Endothelial cell of umbilical vein (primary cell): Measurements from ENCODE around the gene CLEC2L. TPM values are rescaled to one million over a fixed set of nuclear protein-coding genes. Genes with fewer than 3 reads are reported as not detected.

ENCODE experiments used
- BruUV-seq: library from RNA; stranded (reverse); fragments of 400-500 nt; replicated peaks from 2 replicates; lab custom pipeline; 2021; lab: Mats Ljungman, UMichigan
- CTCF ChIA-PET: fragments of 300-600, 350-600 bp; sonication (Branson Sonifier 250); formaldehyde crosslinking; loops from one replicate; lab custom pipeline; 2021; ENCODE audit warnings: antibody characterized with exemption, inconsistent platforms; lab: Charles Lee
- POLR2A ChIA-PET: fragments of 300-600, 350-600 bp; sonication (Branson Sonifier 250); formaldehyde crosslinking; loops from one replicate; lab custom pipeline; 2021; ENCODE audit warnings: antibody characterized with exemption, inconsistent platforms; lab: Charles Lee
- DNase-seq: peaks from one replicate; pipeline ENCODE4 v3.0.0-alpha.2; 2011; ENCODE audit warnings: low read depth, low spot score
- FAIRE-seq: peaks from 2 replicates; lab custom pipeline; 2011; peaks lifted over from hg19 to GRCh38; lab: Jason Lieb, UNC
- H2AFZ ChIP-seq: 2 replicates; pipeline ENCODE4 v1.6.0; 2012; ENCODE audit warnings: low read depth, low read length, control low read depth, inconsistent platforms
- H3K27ac ChIP-seq: 2 replicates; pipeline ENCODE4 v1.5.1; 2011; ENCODE audit warnings: low read depth, mild to moderate bottlenecking, control low read depth, low read length, moderate library complexity; ENCODE audit not compliant: insufficient read depth
- H3K27me3 ChIP-seq, 2 experiments: 2 replicates each; pipeline versions ENCODE4 v1.6.0 to v1.6.1; 2011; ENCODE audit warnings: low read length in 2 of 2, mixed read lengths in 1 of 2; ENCODE audit not compliant: control insufficient read depth in 2 of 2, insufficient read depth in 2 of 2
- H3K36me3 ChIP-seq, 2 experiments: 2 replicates in 1 of 2; 3 replicates in 1 of 2; pipeline ENCODE4 v1.5.1; 2011; ENCODE audit warnings: low read length in 2 of 2, mild to moderate bottlenecking in 1 of 2, moderate library complexity in 1 of 2; ENCODE audit not compliant: control insufficient read depth in 2 of 2, insufficient read depth in 2 of 2; ENCODE audit errors: extremely low read depth in 1 of 2
- H3K4me1 ChIP-seq: 3 replicates; pipeline ENCODE4 v1.5.1; 2011; ENCODE audit warnings: mild to moderate bottlenecking, low read length; ENCODE audit not compliant: control insufficient read depth, insufficient read depth; ENCODE audit errors: extremely low read depth
- H3K4me2 ChIP-seq: 2 replicates; pipeline ENCODE4 v1.6.1; 2011; ENCODE audit warnings: low read length, control low read depth, mixed read lengths; ENCODE audit not compliant: insufficient read depth
- H3K4me3 ChIP-seq, 3 experiments: fragments of 200-600 bp in 1 of 3; sonication (generic), shearing (Covaris generic) in 1 of 3; replicated peaks in 1 of 3; 2 replicates each; pipeline ENCODE4 v1.5.1; 2011 to 2016; ENCODE audit warnings: control low read depth in 3 of 3, low read length in 3 of 3, mild to moderate bottlenecking in 2 of 3, inconsistent platforms in 1 of 3, low read depth in 1 of 3, moderate library complexity in 1 of 3; ENCODE audit not compliant: insufficient read depth in 1 of 3
- H3K79me2 ChIP-seq: 2 replicates; pipeline ENCODE4 v1.6.0; 2012; ENCODE audit warnings: low read length, inconsistent platforms; ENCODE audit not compliant: control insufficient read depth, insufficient read depth
- H3K9ac ChIP-seq: replicated peaks from 2 replicates; pipeline ENCODE3; 2011; ENCODE audit warnings: low read length, control low read depth; ENCODE audit not compliant: insufficient read depth; ENCODE audit errors: extremely low read depth
- H3K9me1 ChIP-seq: replicated peaks from 3 replicates; pipeline ENCODE4 v1.6.0; 2011; ENCODE audit warnings: mild to moderate bottlenecking, low read length; ENCODE audit not compliant: control insufficient read depth, insufficient read depth; ENCODE audit errors: extremely low read depth
- H3K9me3 ChIP-seq: replicated peaks from 2 replicates; pipeline ENCODE4 v1.5.1; 2012; ENCODE audit warnings: low read length, inconsistent platforms; ENCODE audit not compliant: control insufficient read depth, insufficient read depth
- H4K20me1 ChIP-seq: replicated peaks from 2 replicates; pipeline ENCODE3; 2011; ENCODE audit warnings: mild to moderate bottlenecking, low read length; ENCODE audit not compliant: control insufficient read depth, insufficient read depth; ENCODE audit errors: extremely low read depth
- EZH2 ChIP-seq: IDR thresholded peaks from 2 replicates; pipeline ENCODE4 v1.6.1; 2012; ENCODE audit warnings: borderline replicate concordance, low read depth, mild to moderate bottlenecking, moderate library complexity, low read length, inconsistent platforms; ENCODE audit not compliant: severe bottlenecking
- FOS ChIP-seq: IDR thresholded peaks from 2 replicates; pipeline ENCODE4 v1.6.1; 2011; ENCODE audit warnings: mild to moderate bottlenecking, low read length, moderate library complexity, borderline replicate concordance; ENCODE audit not compliant: insufficient read depth
- GATA2 ChIP-seq: IDR thresholded peaks from 2 replicates; pipeline ENCODE4 v1.7.0; 2011; ENCODE audit warnings: low read depth, mild to moderate bottlenecking, moderate library complexity, mixed read lengths, low read length; ENCODE audit not compliant: insufficient read length, insufficient read depth
- JUN ChIP-seq: IDR thresholded peaks from 2 replicates; pipeline ENCODE4 v1.6.1; 2011; ENCODE audit warnings: borderline replicate concordance, low read depth; ENCODE audit not compliant: insufficient read length, insufficient read depth
- MYC ChIP-seq: IDR thresholded peaks from one replicate; pipeline ENCODE4 v1.6.1; 2011; ENCODE audit warnings: mild to moderate bottlenecking, low read depth, low read length
- POLR2A ChIP-seq: IDR thresholded peaks from 2 replicates; pipeline ENCODE4 v1.6.1; 2012; ENCODE audit warnings: low read depth, mild to moderate bottlenecking, control low read depth, low read length
- POLR2AphosphoS5 ChIP-seq: IDR thresholded peaks from 2 replicates; pipeline ENCODE4 v1.6.1; 2012; ENCODE audit warnings: low read depth, mild to moderate bottlenecking, control low read depth, low read length, moderate library complexity; ENCODE audit not compliant: insufficient read depth
- dilution Hi-C: fragments of 300-500 bp; cut with MboI; formaldehyde crosslinking; loops from one replicate; pipeline ENCODE4 v1.15.0; 2019; ENCODE audit warnings: low sequenced_read_pairs; ENCODE audit not compliant: extremely low pct_ligation_motif_present
- intact Hi-C: fragments of 100-400 bp; cut with micrococcal nuclease; formaldehyde crosslinking; loops from one replicate; pipeline ENCODE4 v1.10.0; 2022
- polyA plus RNA-seq, 4 experiments: library from polyadenylated mRNA; depleted of rRNA in 3 of 4; stranded (reverse) in 3 of 4; unstranded in 1 of 4; fragments of >200 nt; gene quantifications; 2 replicates each; pipeline versions ENCODE4 v1.2.1 to v1.2.3, GENCODE V29; 2011 to 2012; ENCODE audit warnings: missing spikeins in 1 of 4
- total RNA-seq: library from RNA; stranded (reverse); gene quantifications from 2 replicates; pipeline ENCODE4 v1.2.3, GENCODE V29; 2021
- TF ChIP-seq, protein P1 (sequence below), 2 donors: IDR thresholded peaks; 1 replicate in 1 of 2; 2 replicates in 1 of 2; pipeline ENCODE4 v1.5.1; 2011; ENCODE audit warnings: low read length in 2 of 2, mild to moderate bottlenecking in 2 of 2, moderate library complexity in 2 of 2, control low read depth in 1 of 2, inconsistent platforms in 1 of 2, low read depth in 1 of 2; ENCODE audit not compliant: insufficient read depth in 1 of 2; ENCODE audit errors: extremely low read depth in 1 of 2
- TF ChIP-seq, protein P2 (sequence below): IDR thresholded peaks from 2 replicates; pipeline ENCODE4 v1.6.1; 2011; ENCODE audit not compliant: insufficient read depth, insufficient read length

The CLEC2L gene
- total and polyA plus RNA-seq, 2 donors (not counting 3 experiments of a cell fraction or from before 2014, with no cell fraction given): not detected

DNA sequence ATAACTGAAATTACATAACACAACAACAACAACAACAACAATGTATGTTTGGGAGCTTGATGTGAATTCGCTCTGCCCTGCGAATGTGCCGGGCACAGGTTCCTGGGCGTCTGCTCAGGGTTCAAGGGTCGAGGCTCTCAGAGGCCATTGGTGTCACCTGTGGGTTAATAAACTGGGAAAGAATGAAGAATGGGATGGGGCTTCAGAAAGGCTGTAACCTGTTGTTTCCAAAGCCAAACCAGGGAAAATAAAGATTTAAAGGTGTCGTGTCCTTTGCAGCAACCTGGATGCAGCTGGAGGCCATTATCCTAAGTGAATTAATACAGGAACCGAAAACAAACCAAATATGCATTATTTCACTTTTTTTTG lies 22.7 kb upstream of the CLEC2L start:
- Histone ChIP-seq H3K4me2 (no peak overlapping the region), H3K79me2 (no peaks in the 10 kb centered on the region)
- POLR2A ChIA-PET: no interaction called here

More for the DNA sequence above, 22.7 kb upstream of the CLEC2L start:
- H3K4me3 ChIP-seq: no peak overlapping the region
- no peaks in the 10 kb centered on the region for H4K20me1 ChIP-seq
- intact Hi-C loops (loop anchor here (1.0 to 5.0 kb wide), 2 partner anchors 277 to 502 kb away; partner anchors contain the start of gene HIPK2), dilution Hi-C loops (no loop called here)
- DNase-seq (no peak), FAIRE-seq (no peak)
- TF ChIP-seq, protein P1, sequence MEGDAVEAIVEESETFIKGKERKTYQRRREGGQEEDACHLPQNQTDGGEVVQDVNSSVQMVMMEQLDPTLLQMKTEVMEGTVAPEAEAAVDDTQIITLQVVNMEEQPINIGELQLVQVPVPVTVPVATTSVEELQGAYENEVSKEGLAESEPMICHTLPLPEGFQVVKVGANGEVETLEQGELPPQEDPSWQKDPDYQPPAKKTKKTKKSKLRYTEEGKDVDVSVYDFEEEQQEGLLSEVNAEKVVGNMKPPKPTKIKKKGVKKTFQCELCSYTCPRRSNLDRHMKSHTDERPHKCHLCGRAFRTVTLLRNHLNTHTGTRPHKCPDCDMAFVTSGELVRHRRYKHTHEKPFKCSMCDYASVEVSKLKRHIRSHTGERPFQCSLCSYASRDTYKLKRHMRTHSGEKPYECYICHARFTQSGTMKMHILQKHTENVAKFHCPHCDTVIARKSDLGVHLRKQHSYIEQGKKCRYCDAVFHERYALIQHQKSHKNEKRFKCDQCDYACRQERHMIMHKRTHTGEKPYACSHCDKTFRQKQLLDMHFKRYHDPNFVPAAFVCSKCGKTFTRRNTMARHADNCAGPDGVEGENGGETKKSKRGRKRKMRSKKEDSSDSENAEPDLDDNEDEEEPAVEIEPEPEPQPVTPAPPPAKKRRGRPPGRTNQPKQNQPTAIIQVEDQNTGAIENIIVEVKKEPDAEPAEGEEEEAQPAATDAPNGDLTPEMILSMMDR (IDR thresholded peaks at IDR 0.05; ENCODE audit: extremely low read depth in 1 of 2, insufficient read depth in 1 of 2, low read depth in 1 of 2, low read length in 2 of 2): no peak
- no peak for TF ChIP-seq POLR2AphosphoS5
- no peak for TF ChIP-seq MYC
- TF ChIP-seq EZH2: no peak
- no peak for TF ChIP-seq POLR2A
- no peak for TF ChIP-seq GATA2
- TF ChIP-seq, protein P2, sequence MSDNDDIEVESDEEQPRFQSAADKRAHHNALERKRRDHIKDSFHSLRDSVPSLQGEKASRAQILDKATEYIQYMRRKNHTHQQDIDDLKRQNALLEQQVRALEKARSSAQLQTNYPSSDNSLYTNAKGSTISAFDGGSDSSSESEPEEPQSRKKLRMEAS: no peak
- TF ChIP-seq JUN: no peak
- TF ChIP-seq FOS: no peak
- no peak overlapping the region for H3K9ac ChIP-seq
- H3K27ac ChIP-seq: no peak overlapping the region
- no peak overlapping the region for H2AFZ ChIP-seq
- H3K9me1 ChIP-seq: no peaks in the 10 kb centered on the region
- CTCF ChIA-PET: interaction anchor here (1.2 to 5.1 kb wide), 11 partner anchors 8 to 512 kb away, joined by 3 to 80 read pairs (median 6); no protein-coding TSS in a partner anchor
- H3K36me3 ChIP-seq: no peaks in the 10 kb centered on the region
- H3K27me3 ChIP-seq: peaks cover 0 to 6% of the 10 kb centered on the region in 2 experiments
- H3K4me1 ChIP-seq: no peaks in the 10 kb centered on the region
- BruUV-seq: no TSS peak
- H3K9me3 ChIP-seq: no peaks in the 10 kb centered on the region
